ENCODE measurements around the gene ZNF223.

ZNF223 gene

DNA sequence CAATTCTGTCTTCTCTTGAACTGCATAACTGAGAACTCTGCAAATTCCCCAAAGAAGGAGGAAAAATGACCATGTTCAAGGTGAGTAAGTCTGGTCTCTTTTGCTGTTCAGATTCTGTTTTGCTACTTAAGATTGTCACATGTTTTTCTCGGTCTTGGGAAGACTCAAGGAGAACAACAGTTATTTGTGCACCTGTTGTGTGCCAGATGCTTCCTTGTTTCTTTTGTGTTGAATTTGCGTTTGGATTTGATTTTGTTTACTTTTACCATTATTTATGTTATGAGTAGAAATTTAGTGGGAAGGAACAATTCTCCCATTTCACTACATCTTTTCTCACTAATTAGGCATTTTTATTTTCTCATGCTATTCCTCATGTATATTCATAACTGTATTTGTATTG is 24.5 kb downstream of the ZNF223 start:
- Histone ChIP-seq H3K27me3 (ENCODE audit: low read length) (no peaks in the 10 kb centered on the region), H3K4me3 (ENCODE audit: insufficient read depth, low read length, poor library complexity, severe bottlenecking) (no peak overlapping the region), H3K27ac (ENCODE audit: low read depth, low read length) (no peak overlapping the region), H3K9me2 (replicated peaks; ENCODE audit: insufficient read depth, low read length) (no peaks in the 10 kb centered on the region), H3K4me2 (ENCODE audit: low read depth, low read length, poor library complexity, severe bottlenecking) (no peak overlapping the region), H3K9me3 (ENCODE audit: insufficient read depth, low read length) (no peaks in the 10 kb centered on the region), H3F3A (ENCODE audit: insufficient read depth) (no peaks in the 10 kb centered on the region), H3K79me2 (ENCODE audit: insufficient read depth, low read length) (no peaks in the 10 kb centered on the region), H3K36me3 (ENCODE audit: low read length) (no peaks in the 10 kb centered on the region), H2AFZ (ENCODE audit: low read depth, low read length, severe bottlenecking) (no peak overlapping the region), H3K9ac (ENCODE audit: low read length) (no peak overlapping the region), H4K20me1 (ENCODE audit: low read depth, low read length) (no peaks in the 10 kb centered on the region)
- TF ChIP-seq EZH2phosphoT487 (conservative IDR thresholded peaks at IDR 0.05; ENCODE audit: low read length): no peak
- TF ChIP-seq, protein P1, sequence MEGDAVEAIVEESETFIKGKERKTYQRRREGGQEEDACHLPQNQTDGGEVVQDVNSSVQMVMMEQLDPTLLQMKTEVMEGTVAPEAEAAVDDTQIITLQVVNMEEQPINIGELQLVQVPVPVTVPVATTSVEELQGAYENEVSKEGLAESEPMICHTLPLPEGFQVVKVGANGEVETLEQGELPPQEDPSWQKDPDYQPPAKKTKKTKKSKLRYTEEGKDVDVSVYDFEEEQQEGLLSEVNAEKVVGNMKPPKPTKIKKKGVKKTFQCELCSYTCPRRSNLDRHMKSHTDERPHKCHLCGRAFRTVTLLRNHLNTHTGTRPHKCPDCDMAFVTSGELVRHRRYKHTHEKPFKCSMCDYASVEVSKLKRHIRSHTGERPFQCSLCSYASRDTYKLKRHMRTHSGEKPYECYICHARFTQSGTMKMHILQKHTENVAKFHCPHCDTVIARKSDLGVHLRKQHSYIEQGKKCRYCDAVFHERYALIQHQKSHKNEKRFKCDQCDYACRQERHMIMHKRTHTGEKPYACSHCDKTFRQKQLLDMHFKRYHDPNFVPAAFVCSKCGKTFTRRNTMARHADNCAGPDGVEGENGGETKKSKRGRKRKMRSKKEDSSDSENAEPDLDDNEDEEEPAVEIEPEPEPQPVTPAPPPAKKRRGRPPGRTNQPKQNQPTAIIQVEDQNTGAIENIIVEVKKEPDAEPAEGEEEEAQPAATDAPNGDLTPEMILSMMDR (IDR thresholded peaks at IDR 0.05; ENCODE audit: insufficient read depth, low read length, poor library complexity, severe bottlenecking): no peak

DNA sequence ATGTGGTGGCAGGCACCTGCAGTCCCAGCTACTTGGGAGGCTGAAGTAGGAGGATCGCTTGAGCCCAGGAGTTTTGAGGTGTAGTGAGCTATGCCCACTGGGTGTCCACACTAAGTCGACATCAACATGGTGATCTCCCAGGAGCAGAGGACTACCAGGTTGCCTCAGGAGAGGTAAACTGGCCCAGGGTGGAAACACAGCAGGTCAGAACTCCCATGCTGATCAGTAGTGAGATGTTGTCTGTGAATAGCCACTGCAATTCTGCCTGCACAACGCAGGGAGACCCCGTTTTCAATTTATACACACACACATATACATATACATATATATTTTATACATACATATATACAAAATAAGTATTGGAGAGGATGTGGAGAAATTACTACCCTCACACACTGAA is 40.3 kb downstream of the ZNF223 start:
- no peaks in the 10 kb centered on the region for H4K20me1 ChIP-seq (ENCODE audit: low read depth, low read length)
- H3K9ac ChIP-seq (ENCODE audit: low read length): no peak overlapping the region
- H3K9me3 ChIP-seq (ENCODE audit: insufficient read depth, low read length): no peaks in the 10 kb centered on the region
- TF ChIP-seq, protein P1 (IDR thresholded peaks at IDR 0.05; ENCODE audit: insufficient read depth, low read length, poor library complexity, severe bottlenecking): no peak
- no peak for TF ChIP-seq EZH2phosphoT487 (conservative IDR thresholded peaks at IDR 0.05; ENCODE audit: low read length)
- peaks cover 21% of the 10 kb centered on the region for H3K79me2 ChIP-seq (ENCODE audit: insufficient read depth, low read length)
- H3K4me2 ChIP-seq (ENCODE audit: low read depth, low read length, poor library complexity, severe bottlenecking): no peak overlapping the region
- H3K4me3 ChIP-seq (ENCODE audit: insufficient read depth, low read length, poor library complexity, severe bottlenecking): no peak overlapping the region
- H3K9me2 ChIP-seq (replicated peaks; ENCODE audit: insufficient read depth, low read length): no peaks in the 10 kb centered on the region
- H2AFZ ChIP-seq (ENCODE audit: low read depth, low read length, severe bottlenecking): no peak overlapping the region
- no peak overlapping the region for H3K27ac ChIP-seq (ENCODE audit: low read depth, low read length)
- peaks cover 6% of the 10 kb centered on the region; the same call in 1 of the 2 replicates for H3K36me3 ChIP-seq (ENCODE audit: low read length)
- H3F3A ChIP-seq (ENCODE audit: insufficient read depth): no peaks in the 10 kb centered on the region
- no peaks in the 10 kb centered on the region for H3K27me3 ChIP-seq (ENCODE audit: low read length)

DNA sequence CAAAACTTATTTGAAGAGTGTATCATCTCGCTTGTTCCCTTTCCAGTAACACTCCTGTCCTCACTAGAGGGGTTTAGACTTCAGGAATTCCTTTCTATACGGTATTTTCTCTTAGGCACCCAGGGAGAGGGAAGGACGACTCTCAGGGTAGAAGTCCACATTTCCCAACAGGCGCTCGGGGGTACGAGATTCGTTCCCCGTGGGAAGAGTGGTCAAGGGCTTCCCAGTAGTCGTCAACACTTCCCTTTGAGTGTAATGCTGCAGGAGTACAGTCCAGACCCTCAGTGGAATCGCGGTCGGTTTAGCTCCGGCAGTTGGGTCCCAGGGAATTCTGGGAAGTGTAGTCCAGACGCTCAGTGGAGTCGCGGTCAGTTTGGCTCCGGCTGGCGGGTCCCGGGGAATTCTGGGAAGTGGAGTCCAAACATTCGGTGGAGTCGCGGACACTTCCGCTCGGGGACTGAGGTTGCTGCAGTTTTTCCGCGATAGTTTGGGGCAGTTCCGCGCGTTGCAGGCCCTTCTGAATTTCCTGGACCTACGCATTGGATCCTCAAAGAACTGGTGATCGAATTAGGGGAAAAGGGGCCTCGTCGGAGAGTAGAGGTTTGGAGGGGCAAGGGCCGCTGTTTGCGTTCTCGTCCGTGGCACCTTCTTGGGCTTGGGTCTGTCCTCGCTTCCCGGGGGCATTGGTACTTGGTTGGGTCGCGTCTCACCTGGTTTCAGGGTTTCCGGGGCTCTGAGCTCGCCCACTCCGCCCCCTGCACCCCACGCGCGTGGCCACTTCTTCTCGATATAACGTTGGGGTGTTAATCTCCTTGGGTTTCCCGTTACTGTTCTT is 42.3 kb downstream of the ZNF223 start, which contains the start of gene ZNF224:
ZNF224 (plus strand) TSS at position 431 of the 835 bp plus-strand sequence. CDS start 3,513 bp downstream, outside the sequence.
- Histone ChIP-seq H3K4me3 (ENCODE audit: insufficient read depth, low read length, poor library complexity, severe bottlenecking) (peak within 1 kb of the TSS; percentile 78), H3K27ac (ENCODE audit: low read depth, low read length) (peak within 1 kb of the TSS; percentile 10; the same call in 1 of the 2 replicates), H3F3A (ENCODE audit: insufficient read depth) (no peaks in the 10 kb centered on the region), H3K27me3 (ENCODE audit: low read length) (no peaks in the 10 kb centered on the region), H3K9me2 (replicated peaks; ENCODE audit: insufficient read depth, low read length) (no peaks in the 10 kb centered on the region), H3K9ac (ENCODE audit: low read length) (peak within 1 kb of the TSS; percentile 72), H3K36me3 (ENCODE audit: low read length) (peaks cover 12% of the 10 kb centered on the region; the same call in 1 of the 2 replicates), H4K20me1 (ENCODE audit: low read depth, low read length) (no peaks in the 10 kb centered on the region), H3K9me3 (ENCODE audit: insufficient read depth, low read length) (no peaks in the 10 kb centered on the region), H3K4me2 (ENCODE audit: low read depth, low read length, poor library complexity, severe bottlenecking) (peak within 1 kb of the TSS; percentile 88), H3K79me2 (ENCODE audit: insufficient read depth, low read length) (peaks cover 21% of the 10 kb centered on the region), H2AFZ (ENCODE audit: low read depth, low read length, severe bottlenecking) (peak within 1 kb of the TSS; percentile 97)
- TF ChIP-seq EZH2phosphoT487 (conservative IDR thresholded peaks at IDR 0.05; ENCODE audit: low read length): no peak
- TF ChIP-seq, protein P1 (IDR thresholded peaks at IDR 0.05; ENCODE audit: insufficient read depth, low read length, poor library complexity, severe bottlenecking): no peak

Data from SU-DHL-6 (cell line).